Kidney (tissue), 14 donors: Measurements from ENCODE around the gene AQP3. TPM values are rescaled to one million over a fixed set of nuclear protein-coding genes. Genes with fewer than 3 reads are reported as not detected.

Experiments used
- DNase-seq, 5 donors: peaks; one replicate each; pipeline ENCODE4 v3.0.0-alpha.2; 2013 to 2020
- FAIRE-seq: peaks from 2 replicates; lab custom pipeline; 2012; peaks lifted over from hg19 to GRCh38; lab: Jason Lieb, UNC
- H3K27ac ChIP-seq, 2 donors: one replicate each; pipeline ENCODE4 v1.7.0; 2013; ENCODE audit warnings: low read depth in 2 of 2, low read length in 2 of 2, inconsistent platforms in 1 of 2
- H3K27me3 ChIP-seq: one replicate; pipeline ENCODE4 v1.7.1; 2013; ENCODE audit warnings: low read length, inconsistent platforms; ENCODE audit not compliant: control insufficient read depth, insufficient read depth
- H3K36me3 ChIP-seq, 3 donors: one replicate each; pipeline versions ENCODE4 v1.7.0 to v1.7.1; 2013; ENCODE audit warnings: low read length in 3 of 3, control low read depth in 1 of 3, inconsistent platforms in 1 of 3; ENCODE audit not compliant: insufficient read depth in 3 of 3, control insufficient read depth in 2 of 3
- H3K4me1 ChIP-seq, 3 donors: one replicate each; pipeline versions ENCODE4 v1.7.0 to v1.7.1; 2013; ENCODE audit warnings: low read length in 3 of 3, inconsistent platforms in 1 of 3, low read depth in 1 of 3; ENCODE audit not compliant: control insufficient read depth in 2 of 3, insufficient read depth in 2 of 3
- H3K4me3 ChIP-seq, 3 donors: one replicate each; pipeline versions ENCODE4 v1.7.0 to v1.8.1; 2013; ENCODE audit warnings: low read length in 3 of 3, control low read depth in 1 of 3, inconsistent platforms in 1 of 3
- H3K9ac ChIP-seq, 3 donors: one replicate each; pipeline versions ENCODE4 v1.7.0 to v1.7.1; 2013; ENCODE audit warnings: low read length in 3 of 3, control low read depth in 1 of 3, inconsistent platforms in 1 of 3
- H3K9me3 ChIP-seq, 3 donors: one replicate each; pipeline versions ENCODE4 v1.7.0 to v1.7.1; 2013; ENCODE audit warnings: low read length in 3 of 3, control low read depth in 1 of 3, inconsistent platforms in 1 of 3; ENCODE audit not compliant: control insufficient read depth in 2 of 3, insufficient read depth in 1 of 3
- CTCF ChIP-seq: IDR thresholded peaks from 3 replicates; pipeline ENCODE4 v1.5.1; 2012; ENCODE audit warnings: mild to moderate bottlenecking, moderate library complexity, borderline replicate concordance; ENCODE audit not compliant: insufficient read depth; ENCODE audit errors: extremely low read depth
- intact Hi-C: fragments of 100-400 bp; cut with DNase I; formaldehyde crosslinking; loops from one replicate; pipeline ENCODE4 v1.11.1; 2022
- polyA plus RNA-seq: library from polyadenylated mRNA; stranded (reverse); fragments of 350-450 nt; fragmentation: Illumina TruSeq; extraction: RNeasy Lipid Tissue Mini Kit (QIAGEN cat#74804); gene quantifications from one replicate; pipeline ENCODE4 v1.2.3, GENCODE V29; 2014; ENCODE audit warnings: low read depth, low replicate concordance; ENCODE audit not compliant: insufficient read depth
- total RNA-seq: library from RNA; stranded (reverse); fragmentation: NEBNext Ultra II Directional; extraction: Animal tissue kit (Norgen Biotek cat#: 25700); gene quantifications from one replicate; pipeline ENCODE4 v1.2.1, GENCODE V29; 2021
- donor health status: control.
- donor health status: control.
- donor health status: control.
- donor health status: control.
- donor health status: control.
- donor health status: DM: yes; HTN: yes; CAD: no.
- donor health status: Normal renal cell carcinoma (clear cell type).

Gene AQP3
- total and polyA plus RNA-seq, 2 donors from 2014 or later, result 135 to 401 TPM

- peaks cover 0 to 6% (median 5%) of the 10 kb centered on the region in 3 donors for H3K4me1 ChIP-seq
- H3K27me3 ChIP-seq, result no peaks in the 10 kb centered on the region
- H3K36me3 ChIP-seq, result no peaks in the 10 kb centered on the region
- H3K9me3 ChIP-seq, result no peaks in the 10 kb centered on the region
- no peak for FAIRE-seq
- H3K4me3 ChIP-seq, result no peak overlapping the region
- intact Hi-C loops, result no loop called here
- no peak overlapping the region for H3K27ac ChIP-seq
- no peak overlapping the region for H3K9ac ChIP-seq
- no peak for DNase-seq
- TF ChIP-seq CTCF, result no peak
Measured at GRCh38 chr9:33437205-33437604, 10.2 kb downstream of the AQP3 start.

- Histone ChIP-seq H3K4me3 (no peak overlapping the region), H3K27ac (no peak overlapping the region), H3K9ac (no peak overlapping the region), H3K9me3 (no peaks in the 10 kb centered on the region), H3K36me3 (no peaks in the 10 kb centered on the region), H3K27me3 (no peaks in the 10 kb centered on the region), H3K4me1 (peaks cover 0 to 6% (median 5%) of the 10 kb centered on the region in 3 donors)
- FAIRE-seq (no peak), DNase-seq (no peak)
- intact Hi-C loops, result no loop called here
- no peak for TF ChIP-seq CTCF
Measured at GRCh38 chr9:33436445-33436844, 10.9 kb downstream of the AQP3 start.

GRCh38 chr9:33435821-33436277 lies 11.5 kb downstream of the AQP3 start:
- Histone ChIP-seq H3K27ac (no peak overlapping the region), H3K9ac (no peak overlapping the region), H3K36me3 (no peaks in the 10 kb centered on the region), H3K9me3 (no peaks in the 10 kb centered on the region), H3K4me1 (peaks cover 0 to 8% (median 6%) of the 10 kb centered on the region in 3 donors), H3K27me3 (no peaks in the 10 kb centered on the region), H3K4me3 (no peak overlapping the region)
- TF ChIP-seq CTCF, result no peak
- intact Hi-C loops, result no loop called here
- DNase-seq (no peak), FAIRE-seq (no peak)
